Upper lobe of left lung (tissue), 6 donors: Measurements from ENCODE around the gene TMEM89. TPM values are rescaled to one million over a fixed set of nuclear protein-coding genes. Genes with fewer than 3 reads are reported as not detected.

Experiments used
- ATAC-seq, 2 donors: fragments of 200-7000 bp; cut with Tn5 transposase; one replicate each; pipeline ENCODE4 v1.9.1; 2022; ENCODE audit warnings: mild to moderate bottlenecking in 2 of 2, moderate library complexity in 2 of 2; ENCODE audit not compliant: low FRiP score in 2 of 2
- DNase-seq, 2 donors: peaks; one replicate each; pipeline ENCODE4 v3.0.0-alpha.2; 2019 to 2020
- H3K27ac ChIP-seq, 4 donors: fragments of 200-600 bp; sonication (generic); one replicate each; pipeline ENCODE4 v1.5.1; 2016 to 2019
- H3K27me3 ChIP-seq, 4 donors: fragments of 200-600 bp; sonication (generic); one replicate each; pipeline ENCODE4 v1.5.1; 2017 to 2019
- H3K36me3 ChIP-seq, 4 donors: fragments of 200-600 bp; sonication (generic); one replicate each; pipeline ENCODE4 v1.5.1; 2016 to 2019
- H3K4me1 ChIP-seq, 4 donors: fragments of 200-600 bp; sonication (generic); one replicate each; pipeline ENCODE4 v1.5.1; 2018 to 2019
- H3K4me3 ChIP-seq, 4 donors: fragments of 200-600 bp; sonication (generic); one replicate each; pipeline ENCODE4 v1.5.1; 2017 to 2019; ENCODE audit warnings: mild to moderate bottlenecking in 2 of 4, moderate library complexity in 1 of 4
- H3K9me3 ChIP-seq, 4 donors: fragments of 200-600 bp; sonication (generic); one replicate each; pipeline ENCODE4 v1.5.1; 2018 to 2019
- CTCF ChIP-seq, 6 experiments: fragments of 450-650 bp in 4 of 6; fragments of 200-600 bp in 2 of 6; sonication (generic) in 2 of 6; IDR thresholded peaks; one replicate each; pipeline ENCODE4 v1.5.1; 2016 to 2019; ENCODE audit warnings: antibody characterized with exemption in 6 of 6
- EP300 ChIP-seq, 4 donors: sonication (generic); formaldehyde crosslinking; IDR thresholded peaks; one replicate each; pipeline ENCODE4 v1.5.1; 2017; ENCODE audit warnings: antibody characterized with exemption in 4 of 4, control low read depth in 2 of 4
- POLR2A ChIP-seq, 4 donors: fragments of 450-650 bp; IDR thresholded peaks; one replicate each; pipeline ENCODE4 v1.5.1; 2016 to 2017; ENCODE audit warnings: antibody characterized with exemption in 4 of 4, mild to moderate bottlenecking in 2 of 4
- POLR2AphosphoS5 ChIP-seq, 2 donors: sonication (generic); formaldehyde crosslinking; IDR thresholded peaks; one replicate each; pipeline ENCODE4 v1.5.1; 2017; ENCODE audit warnings: antibody characterized with exemption in 2 of 2
- WGBS, 2 donors: methylation state at CpG; one replicate each; pipeline ENCODE4 v1.1.5; 2017 to 2018; 5-methylcytosine and 5-hydroxymethylcytosine counted together
- total RNA-seq, 6 donors: library from RNA; depleted of rRNA in 4 of 6; stranded (reverse); fragments of >200 nt in 4 of 6; gene quantifications; one replicate each; pipeline versions ENCODE4 v1.1.0 to v1.2.1, GENCODE V29; 2016 to 2021
- donor health status: DM: no; HTN: no; CAD: no; lungs with moderate emphysema.
- donor health status: DM: no; HTN: yes; CAD: no; lungs with severe emphysema.

TMEM89 gene
- total RNA-seq, 6 donors from 2014 or later = 0.67 TPM; not detected in 5

GRCh38 chr3:48628277-48629017 lies 6.9 kb upstream of the TMEM89 start:
- no peak for TF ChIP-seq CTCF (IDR thresholded peaks at IDR 0.05)
- TF ChIP-seq POLR2AphosphoS5 (IDR thresholded peaks at IDR 0.05) = no peak
- no peak for TF ChIP-seq POLR2A (IDR thresholded peaks at IDR 0.05)
- TF ChIP-seq EP300 (IDR thresholded peaks at IDR 0.05) = no peak
- peaks cover 0 to under 1% (median 0%) of the 10 kb centered on the region in 4 donors for H3K4me1 ChIP-seq
- ATAC-seq (no peak), DNase-seq (no peak)
- WGBS, 2 donors = 84 to 88% methylated on average over 13 of the region's 13 CpGs
- H3K9me3 ChIP-seq = no peaks in the 10 kb centered on the region
- no peak overlapping the region for H3K4me3 ChIP-seq
- no peaks in the 10 kb centered on the region for H3K27me3 ChIP-seq
- H3K36me3 ChIP-seq = peaks cover 5 to 82% (median 54%) of the 10 kb centered on the region in 4 donors
- H3K27ac ChIP-seq = no peak overlapping the region

GRCh38 chr3:48625600-48625999 lies 4.0 kb upstream of the TMEM89 start:
- TF ChIP-seq POLR2AphosphoS5 (IDR thresholded peaks at IDR 0.05) (no peak), CTCF (IDR thresholded peaks at IDR 0.05) (no peak), POLR2A (IDR thresholded peaks at IDR 0.05) (no peak), EP300 (IDR thresholded peaks at IDR 0.05) (no peak)
- DNase-seq (no peak), ATAC-seq (no peak)
- no peaks in the 10 kb centered on the region for H3K4me1 ChIP-seq
- H3K4me3 ChIP-seq = no peak overlapping the region
- peaks cover 5 to 60% (median 42%) of the 10 kb centered on the region in 4 donors for H3K36me3 ChIP-seq
- H3K27me3 ChIP-seq = no peaks in the 10 kb centered on the region
- H3K9me3 ChIP-seq = no peaks in the 10 kb centered on the region
- WGBS, 2 donors = 91 to 94% methylated on average over 5 to 6 of the region's 6 CpGs
- no peak overlapping the region for H3K27ac ChIP-seq

GRCh38 chr3:48624767-48625166 lies 3.2 kb upstream of the TMEM89 start:
- DNase-seq = no peak
- Histone ChIP-seq H3K36me3 (peaks cover 5 to 51% (median 36%) of the 10 kb centered on the region in 4 donors), H3K27ac (no peak overlapping the region), H3K9me3 (no peaks in the 10 kb centered on the region), H3K4me3 (no peak overlapping the region), H3K4me1 (no peaks in the 10 kb centered on the region), H3K27me3 (no peaks in the 10 kb centered on the region)
- 96% methylated on average over 9 to 10 of the region's 10 CpGs for WGBS, 2 donors
- ATAC-seq = no peak
- no peak for TF ChIP-seq CTCF (IDR thresholded peaks at IDR 0.05)
- no peak for TF ChIP-seq EP300 (IDR thresholded peaks at IDR 0.05)
- TF ChIP-seq POLR2A (IDR thresholded peaks at IDR 0.05) = no peak
- no peak for TF ChIP-seq POLR2AphosphoS5 (IDR thresholded peaks at IDR 0.05)

GRCh38 chr3:48623851-48624547 lies 2.4 kb upstream of the TMEM89 start:
- TF ChIP-seq CTCF (IDR thresholded peaks at IDR 0.05) = no peak
- TF ChIP-seq POLR2AphosphoS5 (IDR thresholded peaks at IDR 0.05) = no peak
- TF ChIP-seq POLR2A (IDR thresholded peaks at IDR 0.05) = no peak
- TF ChIP-seq EP300 (IDR thresholded peaks at IDR 0.05) = no peak
- Histone ChIP-seq H3K4me1 (no peaks in the 10 kb centered on the region), H3K27me3 (no peaks in the 10 kb centered on the region), H3K27ac (no peak overlapping the region), H3K4me3 (no peak overlapping the region), H3K36me3 (peaks cover 5 to 45% (median 30%) of the 10 kb centered on the region in 4 donors), H3K9me3 (no peaks in the 10 kb centered on the region)
- ATAC-seq (no peak), DNase-seq (no peak)
- 72 to 79% methylated on average over 6 of the region's 6 CpGs for WGBS, 2 donors
